SHP77 (cell line): Measurements from ENCODE around the gene PDE6D.

Experiments used
- DNase-seq, 2 experiments: peaks; one replicate each; lab custom pipeline; 2025; lab: John Stamatoyannopoulos, UW

Gene PDE6D

DNA sequence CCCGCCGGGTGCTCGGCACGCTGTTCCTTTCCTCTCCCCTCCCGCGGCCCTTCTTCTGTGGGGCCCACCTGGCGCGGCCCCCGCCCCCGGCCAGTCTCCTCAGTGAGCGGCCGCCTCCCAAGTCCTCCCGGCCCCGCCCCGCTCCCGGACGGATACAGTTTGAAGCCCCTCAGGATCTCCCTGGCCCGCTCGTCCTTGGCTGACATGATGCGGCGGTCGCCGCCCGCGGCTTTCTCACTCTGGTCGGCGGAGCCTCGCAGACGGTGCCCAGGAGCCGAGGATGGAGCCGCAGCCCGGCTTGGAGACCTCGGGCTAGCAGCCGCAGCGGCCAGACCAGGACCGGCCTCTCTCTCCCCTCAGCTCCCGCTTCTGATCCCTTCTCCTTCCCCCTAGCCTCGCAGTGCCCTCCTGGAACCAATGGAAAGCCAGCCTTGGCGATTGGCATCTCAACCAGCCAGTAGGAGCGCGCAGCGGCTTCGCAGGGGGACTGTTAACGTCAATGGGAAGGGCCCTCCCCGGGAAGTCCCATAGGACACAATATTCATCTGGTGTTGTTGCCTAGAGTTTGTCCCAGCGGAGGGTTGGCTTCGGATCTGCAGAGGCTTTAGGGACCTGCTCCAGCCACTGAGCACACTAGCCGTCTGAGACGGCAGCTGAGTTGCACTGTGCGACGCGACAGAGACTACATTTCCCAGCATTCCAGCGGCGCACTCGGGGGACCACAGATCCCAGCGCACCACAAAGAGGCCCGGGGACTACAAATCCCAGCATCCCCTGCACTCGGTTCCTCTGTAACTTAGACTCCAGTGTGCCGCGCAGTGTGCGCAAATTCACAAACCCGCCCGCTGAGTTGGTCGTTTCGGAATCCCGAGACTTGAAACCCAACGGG lies at the start of gene PDE6D:
Gene PDE6D, minus strand, starts transcription at position 374 of the 889 bp plus-strand sequence. Its CDS starts 168 bp downstream, at position 206.
- peak; percentile 94 to 95 for DNase-seq

DNA sequence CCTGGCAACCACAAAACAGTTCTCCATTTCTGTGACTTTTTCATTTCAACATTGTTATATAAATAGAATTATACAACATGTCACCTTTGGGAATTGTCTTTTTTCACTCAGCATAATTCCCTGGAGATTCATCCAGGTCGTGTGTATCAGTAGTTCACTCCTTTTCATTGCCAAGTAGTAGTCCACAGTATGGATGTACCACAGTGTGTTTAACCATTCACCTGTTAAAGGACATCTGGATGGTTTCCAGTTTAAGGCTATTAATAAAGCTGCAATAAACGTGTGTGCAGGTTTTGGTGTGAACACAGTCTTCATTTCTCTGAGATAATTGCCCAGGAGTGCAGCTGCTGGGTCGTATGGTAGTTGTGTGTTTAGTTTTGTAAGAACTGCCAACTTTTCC lies 40.8 kb upstream of the PDE6D start:
- no peak for DNase-seq

DNA sequence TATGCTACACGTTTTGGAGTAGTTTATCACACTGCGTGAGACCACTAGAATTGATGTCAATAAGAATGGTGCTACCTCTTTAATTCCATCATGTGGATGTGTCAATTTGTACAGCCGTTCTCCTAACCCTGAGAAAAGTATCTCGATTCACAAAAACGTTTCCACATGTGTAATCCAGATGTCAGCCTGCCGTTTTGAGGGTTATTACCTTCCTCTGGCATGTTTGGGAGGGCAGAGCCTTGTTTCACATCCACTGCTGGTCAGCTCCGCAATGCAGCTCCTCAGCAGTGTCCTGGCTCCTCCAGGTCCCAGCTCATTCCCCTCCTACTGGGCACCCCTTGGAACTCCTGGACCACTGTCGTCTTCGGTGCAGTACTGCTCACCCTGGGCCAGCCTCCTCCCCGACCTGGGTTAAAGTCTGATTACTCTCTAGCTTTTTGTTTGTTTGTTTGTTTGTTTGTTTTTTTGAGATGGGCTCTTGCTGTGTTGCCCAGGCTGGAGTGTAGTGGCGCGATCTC lies 39.8 kb upstream of the PDE6D start:
- no peak for DNase-seq

DNA sequence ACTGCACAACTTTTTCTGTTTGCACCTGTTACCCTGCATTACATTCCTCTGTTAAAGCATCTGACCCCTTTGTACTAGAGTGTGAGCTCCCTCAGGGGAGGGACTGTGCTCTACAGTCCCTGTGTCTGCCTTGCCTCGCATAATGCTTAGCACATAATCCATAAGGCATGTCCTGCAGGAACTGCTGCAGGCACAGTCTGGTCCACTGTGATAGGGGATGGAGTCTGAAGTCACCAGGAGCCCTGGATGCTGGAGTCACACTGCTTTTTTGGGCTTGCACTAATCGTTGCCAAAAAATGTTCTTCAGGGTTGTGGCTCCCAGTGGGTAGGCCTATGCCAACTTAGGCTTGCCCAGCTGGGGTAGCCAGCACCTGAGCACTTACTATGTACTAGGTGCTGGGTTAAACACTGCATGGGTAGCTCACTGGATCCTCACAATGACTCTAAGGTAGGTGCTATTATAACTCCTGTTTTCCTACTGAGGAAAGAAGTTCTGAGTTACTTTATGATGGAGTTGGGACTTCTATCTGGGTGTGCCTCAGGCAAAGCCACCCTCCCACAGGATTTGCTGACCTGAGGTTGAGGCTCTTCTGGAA lies 38.5 kb upstream of the PDE6D start:
- no peak for DNase-seq

DNA sequence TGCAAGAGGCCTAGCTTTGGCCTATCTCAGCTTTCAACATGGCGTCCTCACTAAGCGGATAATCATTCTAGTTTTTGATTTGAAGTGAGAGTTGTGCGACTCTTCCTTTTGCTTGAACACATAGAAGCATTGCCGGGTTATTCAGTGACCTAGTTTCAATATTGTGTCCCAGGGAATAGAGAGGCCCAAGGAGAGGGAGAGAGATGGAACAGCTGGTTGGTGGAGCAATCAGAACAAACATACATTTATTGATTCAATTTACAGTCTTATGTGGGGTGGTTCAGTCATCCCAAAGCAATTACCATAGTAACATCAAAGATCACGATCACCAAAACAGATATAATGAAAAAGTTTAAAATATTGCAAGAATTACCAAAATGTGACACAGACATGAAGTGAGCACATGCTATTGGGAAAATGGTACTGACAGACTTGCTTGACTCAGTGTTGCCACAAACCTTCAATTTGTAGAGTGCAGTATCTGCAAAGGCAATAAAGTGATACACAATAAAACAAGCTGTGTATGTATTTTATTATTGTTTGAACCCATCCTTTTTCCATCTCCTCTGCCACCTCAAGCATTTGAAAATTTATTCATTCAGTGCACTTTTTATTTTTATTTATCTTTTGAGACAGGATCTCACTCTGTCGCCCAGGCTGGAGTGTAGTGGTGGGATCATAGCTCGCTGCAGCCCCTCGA lies 35.4 kb upstream of the PDE6D start:
- DNase-seq, result no peak

DNA sequence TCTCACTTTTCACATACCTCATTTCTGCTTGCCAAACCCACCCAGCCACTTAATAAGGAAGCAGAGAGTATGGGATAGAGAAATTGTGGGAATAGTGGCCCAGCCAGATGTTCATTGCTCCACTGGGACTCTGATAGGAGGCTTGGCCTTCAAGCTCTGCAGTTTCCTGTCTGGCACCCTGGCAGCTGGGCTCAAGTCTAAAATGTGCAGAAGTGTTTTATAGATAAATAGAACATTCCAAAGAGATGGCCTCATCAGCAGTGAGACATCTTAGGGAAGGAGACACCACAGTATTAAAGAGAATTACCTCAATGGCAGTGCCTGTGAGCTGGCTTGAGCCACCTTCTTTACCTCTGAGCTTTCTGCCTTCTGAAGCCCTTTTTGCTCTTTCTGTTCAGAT lies 29.8 kb upstream of the PDE6D start:
- no peak for DNase-seq

DNA sequence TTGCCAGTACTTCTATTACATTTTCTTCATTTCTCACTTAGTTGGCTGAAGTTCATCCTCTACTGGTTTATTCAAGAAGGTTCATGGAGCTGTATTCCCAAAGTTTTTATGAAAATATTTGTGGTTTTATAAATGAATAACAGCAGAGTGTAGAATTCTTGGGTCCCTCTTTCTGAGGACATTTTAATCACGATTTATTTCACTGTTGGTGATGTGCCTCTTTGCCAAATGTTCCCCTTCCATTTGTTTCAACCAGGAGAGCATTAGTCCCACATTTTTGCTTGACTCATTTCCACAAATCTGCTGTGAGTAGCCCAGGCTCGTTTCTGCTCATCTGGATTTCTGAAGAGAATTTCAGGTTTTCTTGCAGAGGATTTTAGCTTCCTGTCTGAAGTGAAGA lies 25.9 kb upstream of the PDE6D start:
- no peak for DNase-seq

DNA sequence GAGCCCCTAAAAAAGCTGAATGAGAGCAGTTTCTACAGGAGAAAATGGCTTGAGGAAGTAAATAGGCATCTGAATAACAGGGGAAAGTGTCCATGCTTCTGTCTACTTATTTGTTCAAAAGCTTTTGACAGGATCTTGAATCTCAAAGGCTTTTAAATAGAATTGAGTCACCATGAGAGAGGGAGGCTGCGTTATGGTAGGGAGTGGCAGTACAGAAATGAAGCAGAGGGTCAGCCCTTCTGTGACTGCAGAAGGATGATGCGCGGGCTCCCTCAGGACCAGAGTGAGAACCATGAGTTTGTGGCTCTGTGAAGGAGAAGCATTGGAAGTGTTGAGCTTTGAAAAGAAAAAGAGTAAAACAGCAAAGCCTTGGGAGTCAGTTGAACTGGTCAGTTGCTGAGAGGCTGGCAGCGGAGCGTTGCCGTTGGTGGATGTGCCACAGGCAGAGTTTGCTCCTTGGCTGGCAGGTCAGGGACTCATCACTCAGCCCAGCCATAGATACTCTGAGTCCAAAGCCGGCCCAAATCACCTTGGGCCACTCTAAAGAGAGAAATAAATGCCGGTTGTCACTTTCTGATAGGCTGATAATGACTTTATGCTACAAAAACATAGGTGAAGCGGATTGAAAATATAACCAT lies 22.5 kb upstream of the PDE6D start:
- DNase-seq, result no peak

DNA sequence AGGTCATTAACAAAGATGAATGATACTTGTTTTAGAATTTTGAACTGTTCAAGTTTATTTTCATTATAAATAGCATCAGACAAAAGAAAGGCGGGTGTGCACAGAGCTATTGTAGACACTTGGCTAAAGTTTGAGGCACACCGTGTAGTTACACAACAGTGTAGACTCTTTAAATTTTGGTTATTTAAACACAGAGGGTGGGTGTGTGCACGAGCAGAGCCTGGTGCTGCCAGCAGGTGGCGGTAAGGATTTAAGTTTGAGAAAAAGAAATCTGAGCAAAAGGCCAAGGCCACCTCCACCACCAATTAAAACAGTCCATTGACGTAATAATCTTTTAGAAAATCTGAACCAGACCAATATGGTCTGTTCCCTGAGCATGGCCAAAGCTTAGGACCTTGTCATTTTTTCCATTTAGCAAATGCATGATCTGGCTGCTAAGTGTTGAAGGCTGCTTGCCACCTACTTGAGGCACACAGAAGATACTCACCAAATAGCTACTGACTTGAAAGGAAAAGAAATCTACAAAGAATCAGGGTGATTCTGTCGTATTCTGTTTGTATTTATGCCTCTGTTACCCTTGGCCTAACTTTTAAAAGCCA lies 19.5 kb upstream of the PDE6D start:
- DNase-seq, result peak in 1 of 2 experiments; percentile 35

DNA sequence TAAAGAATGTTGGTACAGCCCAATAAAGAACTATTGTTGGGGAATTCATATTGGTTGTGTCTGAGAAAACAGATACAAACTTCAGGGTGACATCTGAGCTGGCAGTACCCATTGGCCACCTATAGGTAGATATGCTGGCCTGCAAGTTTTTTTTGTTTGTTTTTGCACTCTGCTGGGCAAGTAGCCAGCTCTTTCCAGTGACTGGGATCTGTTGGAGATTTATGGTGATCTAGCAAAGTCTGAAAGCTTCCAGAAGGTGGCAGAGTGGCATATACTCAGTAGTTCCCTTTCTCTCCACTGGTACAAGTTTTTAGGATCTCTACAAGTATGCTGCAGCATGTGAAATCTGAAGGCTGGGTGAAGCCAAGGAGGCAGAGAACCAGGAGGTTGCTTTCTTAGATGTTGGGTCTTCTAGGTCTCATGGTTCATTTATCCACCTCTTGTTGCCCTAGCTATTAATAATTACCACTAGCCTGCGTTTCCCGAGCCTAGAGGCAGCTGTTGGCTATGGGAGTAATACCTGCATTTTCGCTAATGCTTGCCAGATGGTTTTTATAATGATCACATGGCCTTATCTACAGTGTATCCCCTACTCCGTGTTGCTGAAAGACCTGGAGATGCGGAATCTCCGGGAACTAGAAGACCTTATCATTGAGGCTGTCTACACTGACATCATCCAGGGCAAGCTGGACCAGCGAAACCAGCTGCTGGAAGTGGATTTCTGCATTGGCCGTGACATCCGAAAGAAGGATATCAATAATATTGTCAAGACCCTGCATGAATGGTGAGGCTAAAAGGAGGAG lies 14.6 kb upstream of the PDE6D start:
- DNase-seq, result peak; percentile 64 to 69

DNA sequence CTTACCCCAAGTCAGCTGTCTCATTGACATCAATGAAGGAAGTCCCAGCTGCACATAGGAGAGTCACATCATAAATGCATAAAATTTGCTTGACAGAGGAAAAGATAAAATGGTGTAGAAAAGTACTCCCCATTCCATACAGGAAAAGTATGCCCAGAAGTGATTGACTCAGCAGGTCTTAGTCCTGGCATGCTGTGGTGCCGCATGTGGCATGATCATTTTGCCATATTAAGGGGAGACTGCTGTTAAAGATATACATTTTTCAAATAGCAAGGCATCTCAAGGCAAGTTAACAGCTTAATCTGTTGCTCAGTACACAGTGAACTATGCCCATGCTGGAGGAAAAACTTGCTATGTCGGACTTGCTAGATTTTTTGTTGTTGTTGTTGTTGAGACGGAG lies 13.3 kb upstream of the PDE6D start:
- DNase-seq, result no peak

DNA sequence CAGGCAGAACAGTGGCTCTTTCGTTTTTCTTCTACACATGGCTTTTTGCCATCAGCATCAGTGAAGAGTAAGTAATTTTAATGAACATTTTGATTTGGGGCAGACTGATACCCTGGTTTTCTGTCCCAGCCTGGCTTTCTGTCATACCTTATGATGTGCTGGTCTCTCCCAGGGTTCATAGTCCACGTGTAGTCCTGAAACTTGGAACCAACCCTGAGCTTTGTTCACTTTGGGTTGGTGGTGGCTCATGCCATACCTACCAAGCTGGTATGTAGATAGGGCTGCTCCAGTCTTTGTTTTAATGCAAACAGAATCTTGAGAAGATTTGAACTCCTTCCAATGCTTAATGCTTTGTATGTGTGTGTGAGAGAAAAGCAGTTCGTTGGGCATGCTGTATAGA lies 10.0 kb upstream of the PDE6D start:
- no peak for DNase-seq

DNA sequence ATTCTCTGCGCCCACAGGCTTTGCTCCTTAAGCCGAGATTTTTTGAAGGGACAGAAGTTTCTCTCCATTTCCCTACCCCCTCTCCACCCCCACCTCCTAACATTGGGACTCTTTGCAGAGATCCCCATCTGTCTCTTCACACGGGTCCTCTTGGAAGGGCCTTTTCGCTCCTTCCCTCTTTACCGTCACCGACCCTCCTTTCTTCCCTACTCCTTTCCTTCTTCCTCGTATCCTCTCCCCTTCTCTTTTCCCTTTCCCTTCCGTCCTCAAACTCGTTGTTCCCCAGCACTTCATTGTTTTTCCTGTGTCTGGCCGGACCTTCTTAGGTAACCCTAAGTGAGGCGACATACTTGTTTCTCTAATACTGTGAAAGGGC lies 5.8 kb upstream of the PDE6D start:
- no peak for DNase-seq

DNA sequence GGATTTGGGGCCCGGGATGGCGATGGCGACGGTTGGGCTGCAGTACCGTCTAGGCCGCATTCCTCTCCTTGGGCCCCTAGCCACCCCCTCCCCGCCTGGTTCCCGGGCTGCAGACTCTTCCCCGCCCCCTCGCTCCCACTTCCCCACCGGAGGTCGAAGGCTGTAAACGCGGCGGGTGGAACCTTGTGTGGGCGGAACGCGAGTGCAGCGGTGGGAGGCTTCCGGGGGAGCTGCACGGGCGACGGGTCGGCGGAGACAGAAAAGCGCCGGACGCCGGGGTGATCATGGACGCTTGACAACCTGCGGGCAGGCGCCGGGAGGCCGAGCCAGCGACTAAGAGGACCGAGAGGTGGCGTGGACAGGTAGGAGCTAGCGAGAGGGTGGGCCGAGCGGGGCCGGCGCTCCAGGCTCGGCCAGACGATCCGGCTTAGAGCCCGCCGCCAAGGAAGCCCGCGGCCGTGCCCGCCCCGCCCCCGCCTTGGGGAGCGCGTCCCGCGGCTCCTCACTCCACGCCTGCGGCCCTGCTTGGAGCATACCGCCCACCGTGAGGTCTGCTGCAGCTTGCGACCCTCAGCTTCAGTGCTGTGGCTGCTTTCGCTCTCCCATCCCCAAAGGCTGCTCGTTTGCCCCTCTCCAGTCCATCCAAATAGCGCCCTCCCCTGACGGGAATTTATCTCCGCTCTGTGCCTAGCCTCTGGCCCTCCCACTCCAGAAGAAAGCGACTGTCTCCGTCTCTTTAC lies 5.3 kb upstream of the PDE6D start, which contains the start of gene COPS7B:
Gene COPS7B, plus strand, starts transcription at position 269 of the 740 bp plus-strand sequence. CDS start 2,126 bp downstream, outside the sequence.
- peak; percentile 82 to 84 for DNase-seq

DNA sequence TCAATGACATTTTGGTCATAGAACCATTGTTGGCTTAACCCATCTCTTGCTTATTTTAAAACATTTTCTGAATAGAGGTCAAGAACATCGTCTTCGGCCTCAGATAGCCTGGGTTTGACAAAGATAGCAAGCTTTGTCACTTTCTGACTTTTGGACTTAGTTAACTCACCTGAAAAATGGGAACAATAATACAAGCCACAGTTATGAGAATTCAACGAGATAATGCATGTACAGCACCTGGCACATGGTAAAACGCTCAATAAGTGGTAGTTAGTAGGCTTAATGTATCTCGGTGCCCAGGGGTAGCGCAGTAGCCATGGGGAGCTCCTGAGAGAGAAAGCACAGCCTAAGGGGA lies 4.7 kb upstream of the PDE6D start:
- DNase-seq, result no peak

DNA sequence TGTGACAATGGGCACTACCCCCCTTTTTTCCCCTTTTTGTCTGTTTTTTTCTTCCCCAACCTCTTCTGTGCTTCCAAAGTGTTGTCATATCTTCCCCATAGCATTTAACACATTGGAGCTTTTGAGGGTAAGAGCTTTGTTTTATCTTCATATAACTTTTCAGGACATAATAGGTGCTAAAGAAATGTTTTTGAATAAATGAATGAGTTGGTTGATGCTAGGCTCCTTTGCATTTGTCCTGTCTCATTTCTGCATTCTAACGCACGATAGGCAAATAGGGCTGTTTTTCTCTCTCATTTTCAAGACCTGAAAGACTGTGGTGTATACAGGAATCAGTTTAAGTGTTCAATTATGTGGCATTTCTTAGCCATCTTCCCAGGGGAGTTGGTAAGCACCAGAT lies 4.3 kb upstream of the PDE6D start:
- no peak for DNase-seq

DNA sequence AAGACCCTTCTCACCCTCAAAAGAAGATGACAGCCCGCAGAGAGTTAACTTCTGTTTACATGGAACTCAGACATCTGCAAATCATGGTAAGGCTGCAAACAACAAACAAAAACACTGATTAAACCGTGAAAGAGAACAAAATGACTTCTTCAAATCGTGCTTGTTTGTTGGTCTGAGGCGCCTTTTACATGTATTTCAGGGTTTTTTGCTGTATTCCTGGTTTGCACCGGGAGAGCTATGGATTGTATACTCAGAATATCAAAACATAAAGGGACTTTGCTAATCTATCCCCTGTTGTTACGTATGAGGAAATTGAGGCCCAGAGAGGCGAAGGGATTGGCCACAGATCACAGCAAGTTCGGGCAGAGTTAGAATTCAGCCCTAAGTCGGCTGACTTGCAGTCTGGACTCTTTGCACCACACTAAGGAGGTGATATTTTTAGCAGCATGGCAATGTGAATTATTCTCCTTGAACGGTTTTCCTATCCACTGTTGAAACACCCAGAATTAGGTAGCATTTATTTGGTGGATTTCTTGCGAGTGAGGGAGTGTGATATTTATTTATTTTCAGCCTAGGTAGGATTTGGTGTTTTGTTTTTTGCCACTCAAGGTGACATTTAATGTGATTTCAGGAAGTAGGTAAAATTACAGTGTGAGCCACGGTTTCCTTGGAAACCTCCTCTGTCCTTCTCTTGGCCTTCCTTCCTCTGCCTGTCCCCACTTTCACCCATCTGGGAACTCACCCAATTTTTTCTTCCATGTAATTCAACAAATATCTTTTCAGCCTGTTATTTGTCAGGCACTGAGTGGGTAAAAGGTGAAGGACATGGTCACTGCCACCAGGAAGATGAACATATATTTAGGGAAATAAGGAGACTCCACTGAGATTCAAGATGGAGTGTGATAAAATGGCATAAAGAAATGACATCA lies 980 bp upstream of the PDE6D start:
- DNase-seq, result no peak

DNA sequence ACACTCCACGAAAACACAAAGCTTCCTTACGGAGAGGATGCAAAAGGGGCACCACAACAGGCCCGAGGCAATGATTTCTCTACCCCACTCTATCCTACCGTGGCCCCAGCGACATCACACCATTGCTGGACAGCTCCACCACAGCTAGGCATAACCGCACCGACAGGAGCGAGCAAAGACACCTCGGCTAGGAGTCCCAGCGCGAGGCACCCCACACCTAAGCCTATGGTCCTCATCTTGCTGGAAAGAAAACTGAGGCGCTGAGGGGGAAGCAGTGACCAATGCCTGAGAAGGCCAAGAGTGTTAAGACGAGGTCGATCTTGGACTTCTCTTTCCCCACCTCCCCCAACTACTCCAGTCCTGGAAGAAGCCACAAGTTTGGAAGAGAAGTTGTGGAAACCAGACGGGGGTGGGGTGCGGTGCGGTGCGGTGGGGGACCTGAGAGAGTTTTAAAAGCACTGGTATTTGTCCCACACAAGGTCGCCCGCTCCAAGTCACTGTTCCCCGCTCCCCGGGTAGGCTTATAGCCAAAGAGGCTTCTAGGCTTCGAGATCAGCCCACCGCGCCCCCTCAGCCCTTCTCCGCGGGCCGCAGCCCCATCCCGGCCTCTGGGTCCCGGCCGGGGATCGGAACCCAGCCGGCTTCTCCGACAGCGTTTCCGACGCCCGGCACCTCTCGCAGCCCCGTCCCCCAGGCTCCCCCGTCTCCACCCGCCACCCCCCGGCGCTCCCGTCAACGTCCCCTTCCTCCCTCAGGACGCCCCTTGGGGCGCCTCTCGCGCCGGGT lies 766 bp downstream of the PDE6D start:
- no peak for DNase-seq
